NCI-H82 treated with DMSO at 0.1 percent for 48 hours (cell line): ENCODE results near the gene CFL1.

Experiments
- DNase-seq: peaks from one replicate; lab custom pipeline; 2025; ENCODE audit not compliant: unreplicated experiment; lab: John Stamatoyannopoulos, UW

Gene CFL1

DNA sequence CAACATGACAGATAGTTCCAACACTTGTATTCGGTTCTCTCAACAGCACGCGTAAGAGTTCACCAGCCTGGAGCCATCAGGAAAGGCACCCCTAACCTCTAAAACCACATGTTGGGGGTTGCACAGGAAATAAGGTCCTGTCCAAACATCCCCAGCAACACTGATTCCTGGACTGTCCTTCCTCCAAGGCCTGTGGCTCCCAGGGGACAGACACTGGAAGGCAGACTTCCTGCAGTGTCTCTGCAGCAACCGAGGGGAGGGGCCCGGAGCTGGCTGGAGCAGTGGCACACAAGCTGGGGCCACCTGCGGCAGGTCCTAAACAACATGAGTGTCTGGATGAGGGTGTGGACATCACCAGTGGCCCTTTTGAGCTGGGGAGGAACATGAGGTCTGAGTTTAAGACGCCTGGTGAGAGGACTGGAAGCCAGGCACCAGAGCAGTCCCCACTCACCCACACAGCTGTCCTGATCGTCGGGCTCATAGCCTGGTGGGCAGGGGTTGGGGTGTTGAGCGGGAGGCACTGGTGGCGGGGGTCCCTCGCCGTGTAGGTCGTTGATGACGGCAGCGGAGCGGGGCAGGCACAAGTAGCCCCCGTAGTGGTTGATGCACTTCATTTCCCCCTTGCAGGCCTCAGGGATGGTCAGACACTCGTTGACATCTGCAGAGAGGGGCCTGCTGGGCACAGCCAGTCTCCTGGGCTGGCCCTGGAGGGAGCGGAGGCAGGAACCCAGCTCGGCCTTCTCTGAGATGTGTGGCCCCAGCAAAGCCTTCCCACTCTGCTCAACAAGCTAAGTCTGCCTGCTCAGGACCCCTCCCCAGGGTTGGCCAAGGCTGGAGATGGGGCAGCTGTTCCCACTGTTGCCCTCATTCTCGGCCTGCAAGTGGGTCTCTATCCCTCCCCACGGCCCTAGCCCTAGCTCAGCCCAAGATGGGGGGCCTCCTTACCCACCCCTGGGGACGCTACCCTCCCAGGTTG, 13.0 kb upstream of the CFL1 start:
- DNase-seq = no peak

DNA sequence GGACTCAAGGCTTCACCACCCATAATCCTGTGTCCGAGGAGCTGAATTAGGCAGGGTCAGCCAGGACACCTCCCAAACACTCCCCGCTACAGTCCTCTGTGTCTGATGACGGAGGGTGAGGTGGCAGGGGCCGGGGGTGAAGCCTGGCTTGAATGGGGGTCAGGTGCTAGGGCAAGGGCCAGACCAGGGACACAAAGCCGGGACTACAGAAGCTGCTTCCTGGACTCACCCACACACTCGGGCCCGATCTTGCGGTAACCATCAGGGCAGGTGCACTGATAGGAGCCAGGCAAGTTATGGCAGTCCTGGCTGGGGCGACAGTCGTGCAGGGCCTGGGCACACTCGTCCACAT, 12.3 kb upstream of the CFL1 start:
- no peak for DNase-seq

- no peak for DNase-seq
These were observed 11.8 kb upstream of the CFL1 start for GRCh38 chr11:65869643-65870306.

DNA sequence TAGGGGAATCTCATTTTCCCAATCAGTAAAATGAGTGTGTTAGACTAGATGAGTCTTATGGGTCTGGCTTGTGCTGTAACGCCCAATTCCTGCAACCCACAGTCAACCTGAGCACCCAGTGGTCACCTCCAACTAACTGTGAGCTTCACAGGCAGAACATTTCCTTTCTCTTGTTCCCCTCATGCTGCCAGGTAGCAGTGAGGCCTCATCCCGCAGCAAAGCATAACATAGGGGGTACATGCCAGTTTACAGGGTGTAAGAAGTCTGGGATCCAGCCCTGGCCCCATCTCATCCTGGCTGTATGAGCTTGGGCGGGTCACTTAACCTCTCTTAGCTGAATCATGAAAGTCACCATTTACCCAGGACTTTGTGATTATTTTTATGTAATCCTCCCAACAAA, 10.9 kb upstream of the CFL1 start:
- DNase-seq = no peak

DNA sequence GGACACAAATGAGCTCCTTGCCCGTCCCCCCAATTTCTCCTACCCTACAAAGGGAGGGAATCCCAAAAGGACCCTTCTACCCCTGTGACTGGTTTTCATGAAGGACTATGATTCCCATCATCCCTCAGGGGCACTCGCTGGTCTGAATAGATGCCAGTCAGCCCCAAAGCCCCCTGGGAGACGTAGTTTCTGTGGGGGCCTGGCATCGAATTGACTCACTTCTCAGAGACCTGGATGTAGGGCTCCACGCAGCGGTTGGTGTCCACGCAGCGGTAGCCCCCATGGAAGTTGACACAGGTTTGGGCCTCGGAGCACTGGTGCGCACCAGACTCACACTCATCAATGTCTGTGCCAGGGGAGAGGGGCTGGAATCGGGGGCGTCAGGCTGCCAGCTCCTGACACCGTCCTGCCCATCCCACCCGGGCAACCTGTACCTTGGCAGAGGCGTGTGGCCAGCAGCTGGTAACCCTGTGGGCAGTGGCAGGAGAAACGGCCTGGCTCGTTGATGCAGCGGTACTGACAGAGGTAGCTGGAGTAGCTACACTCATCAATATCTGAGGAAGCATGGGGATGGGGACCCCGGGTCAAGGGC, 10.2 kb upstream of the CFL1 start:
- no peak for DNase-seq

GRCh38 chr11:65867284-65868071, 9.5 kb upstream of the CFL1 start:
- no peak for DNase-seq

DNA sequence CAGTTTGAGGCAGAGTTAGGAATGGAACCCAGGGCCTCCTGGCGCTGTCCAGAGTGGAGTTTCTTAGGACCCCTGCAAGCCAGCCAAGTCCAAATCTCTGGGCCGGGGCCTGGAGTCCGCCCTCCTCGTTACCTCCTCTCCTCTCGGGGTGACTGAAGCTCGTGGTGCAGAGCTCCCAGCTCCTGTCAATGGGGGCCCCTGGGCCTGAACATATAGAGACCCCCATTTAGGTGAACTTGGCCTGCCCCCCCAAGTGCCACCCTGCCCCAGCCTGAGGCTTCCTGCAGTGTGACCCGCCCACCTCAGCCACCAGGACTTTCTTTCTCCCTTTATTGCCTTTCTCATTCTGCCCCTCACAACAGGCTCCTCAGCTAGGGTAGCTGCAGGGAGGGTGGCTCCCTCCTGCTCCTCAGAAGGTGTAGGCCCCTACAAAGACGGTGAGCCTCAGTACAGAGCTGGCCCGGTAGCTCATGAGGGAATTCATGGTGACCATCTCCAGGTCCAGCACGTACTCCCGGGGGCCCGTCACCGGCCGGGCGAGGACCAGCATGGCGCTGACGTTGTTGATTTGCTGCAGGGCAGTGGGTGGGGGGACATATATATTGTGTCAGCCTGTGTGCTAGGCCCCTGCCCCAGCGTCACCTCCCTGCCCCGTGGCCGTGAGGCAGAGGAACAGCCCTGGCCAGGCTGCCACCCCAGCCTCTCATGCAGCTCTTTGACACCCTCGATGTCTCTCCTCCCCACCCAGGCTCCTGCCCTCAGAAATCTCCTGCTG, 8.7 kb upstream of the CFL1 start:
- no peak for DNase-seq

GRCh38 chr11:65865550-65866172, 7.7 kb upstream of the CFL1 start:
- no peak for DNase-seq

- DNase-seq = no peak
These were observed 6.9 kb upstream of the CFL1 start for GRCh38 chr11:65864706-65865471.

GRCh38 chr11:65863889-65864705, 6.1 kb upstream of the CFL1 start:
- no peak for DNase-seq

DNA sequence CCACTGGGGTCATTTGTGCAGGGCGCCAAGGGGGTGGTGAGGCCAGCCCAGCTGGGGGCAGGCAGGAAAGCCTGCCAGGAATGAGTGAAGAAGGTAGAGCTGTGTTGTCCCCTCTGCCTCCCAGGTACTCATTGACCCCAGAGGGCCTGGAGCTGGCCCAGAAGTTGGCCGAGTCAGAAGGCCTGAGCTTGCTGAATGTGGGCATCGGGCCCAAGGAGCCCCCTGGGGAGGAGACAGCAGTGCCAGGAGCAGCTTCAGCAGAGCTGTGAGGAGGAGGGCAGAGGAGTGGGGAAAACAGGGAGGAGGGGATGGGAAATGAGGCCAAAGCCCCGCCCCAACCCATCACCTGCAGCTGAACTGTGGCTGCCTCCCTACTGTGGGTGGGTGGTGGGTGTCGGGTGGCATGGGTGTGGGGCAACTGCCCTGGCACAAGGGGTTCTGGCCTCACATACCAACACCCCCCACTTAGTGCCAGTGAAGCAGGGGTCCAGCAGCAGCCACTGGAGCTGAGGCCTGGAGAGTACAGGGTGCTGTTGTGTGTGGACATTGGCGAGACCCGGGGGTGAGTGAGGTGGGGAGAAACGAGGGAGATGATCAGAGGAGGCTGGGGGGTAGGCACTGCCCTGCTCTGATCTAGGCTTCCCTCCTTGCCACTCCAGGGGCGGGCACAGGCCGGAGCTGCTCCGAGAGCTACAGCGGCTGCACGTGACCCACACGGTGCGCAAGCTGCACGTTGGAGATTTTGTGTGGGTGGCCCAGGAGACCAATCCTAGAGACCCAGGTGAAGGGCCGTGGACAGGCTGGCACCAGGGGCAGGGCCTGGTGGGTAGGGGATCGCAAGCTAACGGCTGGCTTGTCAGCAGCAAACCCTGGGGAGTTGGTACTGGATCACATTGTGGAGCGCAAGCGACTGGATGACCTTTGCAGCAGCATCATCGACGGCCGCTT, 5.2 kb upstream of the CFL1 start:
- DNase-seq = no peak

DNA sequence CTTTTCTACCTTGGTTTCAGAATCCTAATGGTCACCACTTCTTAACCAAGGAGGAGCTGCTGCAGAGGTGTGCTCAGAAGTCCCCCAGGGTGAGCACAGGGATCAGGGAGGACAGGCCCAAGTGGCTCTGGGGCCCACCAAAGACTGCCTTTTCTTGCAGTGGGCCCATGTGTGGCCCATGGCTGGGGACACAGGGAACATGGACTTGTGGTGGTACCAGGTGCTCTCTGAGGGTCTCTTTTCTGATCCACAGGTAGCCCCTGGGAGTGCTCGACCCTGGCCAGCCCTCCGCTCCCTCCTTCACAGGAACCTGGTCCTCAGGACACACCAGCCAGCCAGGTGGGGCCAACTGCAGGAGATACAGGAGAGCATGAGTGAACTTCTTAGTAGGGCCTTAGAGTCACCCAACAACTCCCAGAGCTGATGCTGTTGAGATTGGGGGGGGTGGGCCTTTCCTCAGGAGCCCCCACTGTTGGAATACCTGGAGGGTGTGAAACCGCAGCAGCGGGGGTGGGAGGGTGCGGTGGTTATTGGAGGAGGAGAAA, 4.3 kb upstream of the CFL1 start:
- DNase-seq = no peak

DNA sequence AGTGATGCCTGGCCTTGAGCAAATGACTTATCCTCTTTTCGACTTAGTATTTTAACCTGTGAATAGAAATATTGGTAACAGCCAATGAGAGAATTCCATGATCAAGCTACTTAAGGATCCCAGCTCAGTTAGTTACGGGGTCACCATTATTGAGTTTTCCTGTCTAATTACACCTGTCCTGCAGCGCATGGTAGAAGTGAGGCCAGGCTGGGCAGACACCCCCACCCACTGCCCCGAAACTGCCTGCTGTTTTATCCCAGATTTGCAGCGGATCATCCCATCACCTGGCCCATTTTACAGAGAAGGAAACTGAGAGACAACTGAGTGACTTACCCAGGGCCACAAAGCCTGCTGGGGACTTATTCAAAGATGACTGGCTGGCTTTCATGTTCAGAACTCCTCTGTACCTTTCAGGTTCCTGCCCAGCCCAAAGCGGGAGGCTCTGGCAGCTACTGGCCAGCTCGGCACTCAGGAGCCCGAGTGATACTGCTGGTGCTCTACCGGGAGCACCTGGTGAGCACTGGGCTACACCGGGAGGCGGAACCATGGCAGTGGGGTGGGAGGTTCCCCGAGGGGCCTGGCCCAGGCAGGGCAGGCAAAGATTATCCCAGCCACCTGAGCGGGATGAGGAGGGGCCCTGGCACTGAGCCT, 3.7 kb upstream of the CFL1 start:
- no peak for DNase-seq

- no peak for DNase-seq
These were observed 3.2 kb upstream of the CFL1 start for GRCh38 chr11:65861165-65861505.

DNA sequence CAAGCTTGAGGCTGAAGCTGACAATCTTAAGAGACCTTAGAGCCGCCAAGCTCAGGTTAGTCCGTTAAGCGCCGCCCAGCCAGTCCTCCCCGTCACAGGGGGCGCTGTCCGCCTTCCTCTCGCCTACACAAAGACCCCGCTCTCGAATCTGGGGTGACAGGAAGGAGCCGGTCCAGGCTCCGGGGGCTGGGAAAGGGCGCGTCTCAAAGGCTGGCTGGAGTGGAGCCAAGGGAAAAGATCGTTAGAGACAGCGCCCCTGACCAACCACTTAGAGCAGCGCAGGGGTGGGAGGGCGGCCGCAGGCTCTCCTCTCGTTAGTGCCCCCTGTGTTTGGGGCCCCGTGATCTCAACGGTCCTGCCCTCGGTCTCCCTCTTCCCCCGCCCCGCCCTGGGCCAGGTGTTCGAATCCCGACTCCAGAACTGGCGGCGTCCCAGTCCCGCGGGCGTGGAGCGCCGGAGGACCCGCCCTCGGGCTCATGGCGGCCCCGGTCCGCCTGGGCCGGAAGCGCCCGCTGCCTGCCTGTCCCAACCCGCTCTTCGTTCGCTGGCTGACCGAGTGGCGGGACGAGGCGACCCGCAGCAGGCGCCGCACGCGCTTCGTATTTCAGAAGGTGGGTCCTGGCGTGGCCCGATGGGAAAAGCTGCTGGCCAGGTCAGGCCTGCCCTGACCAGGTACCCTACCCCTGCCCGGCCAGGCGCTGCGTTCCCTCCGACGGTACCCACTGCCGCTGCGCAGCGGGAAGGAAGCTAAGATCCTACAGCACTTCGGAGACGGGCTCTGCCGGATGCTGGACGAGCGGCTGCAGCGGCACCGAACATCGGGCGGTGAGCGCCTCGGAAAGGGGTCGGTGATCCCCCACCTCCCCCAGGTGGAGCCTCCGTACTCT, 2.5 kb upstream of the CFL1 start, which contains the start of gene MUS81:
Gene MUS81, plus strand, starts transcription at position 156 of the 887 bp plus-strand sequence. Its CDS starts 321 bp downstream, at position 477.
- DNase-seq = peak; percentile 87
